Measurements from ENCODE around the gene HOXC6.

DNA sequence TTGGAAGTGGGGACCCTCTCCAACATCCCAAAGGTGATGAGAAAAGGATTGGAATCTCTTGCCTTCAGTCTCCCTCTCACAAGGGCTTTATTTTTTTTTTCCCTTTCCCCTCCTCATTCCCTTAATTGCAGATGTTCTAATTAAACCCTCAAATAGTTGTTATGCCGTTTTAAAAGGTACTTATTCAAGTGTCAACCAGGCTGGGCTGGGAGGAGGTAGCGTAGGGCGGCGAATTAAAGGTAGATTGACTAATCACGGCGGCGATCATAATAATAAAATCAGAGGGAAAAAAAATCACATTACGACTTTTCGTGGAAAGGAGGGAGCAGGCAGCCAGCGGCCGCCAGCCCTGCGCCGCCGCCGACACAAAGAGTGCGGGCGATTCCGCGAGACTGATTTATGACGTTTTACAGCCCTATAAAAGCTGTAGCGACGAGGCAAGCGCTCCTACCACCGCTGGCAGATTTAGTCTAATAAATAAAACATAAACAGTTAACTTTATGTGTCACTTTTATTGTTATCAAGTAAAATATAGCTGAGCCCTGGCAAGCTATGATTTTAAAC lies 23.7 kb downstream of the HOXC6 start:
- TF ChIP-seq, protein P1, sequence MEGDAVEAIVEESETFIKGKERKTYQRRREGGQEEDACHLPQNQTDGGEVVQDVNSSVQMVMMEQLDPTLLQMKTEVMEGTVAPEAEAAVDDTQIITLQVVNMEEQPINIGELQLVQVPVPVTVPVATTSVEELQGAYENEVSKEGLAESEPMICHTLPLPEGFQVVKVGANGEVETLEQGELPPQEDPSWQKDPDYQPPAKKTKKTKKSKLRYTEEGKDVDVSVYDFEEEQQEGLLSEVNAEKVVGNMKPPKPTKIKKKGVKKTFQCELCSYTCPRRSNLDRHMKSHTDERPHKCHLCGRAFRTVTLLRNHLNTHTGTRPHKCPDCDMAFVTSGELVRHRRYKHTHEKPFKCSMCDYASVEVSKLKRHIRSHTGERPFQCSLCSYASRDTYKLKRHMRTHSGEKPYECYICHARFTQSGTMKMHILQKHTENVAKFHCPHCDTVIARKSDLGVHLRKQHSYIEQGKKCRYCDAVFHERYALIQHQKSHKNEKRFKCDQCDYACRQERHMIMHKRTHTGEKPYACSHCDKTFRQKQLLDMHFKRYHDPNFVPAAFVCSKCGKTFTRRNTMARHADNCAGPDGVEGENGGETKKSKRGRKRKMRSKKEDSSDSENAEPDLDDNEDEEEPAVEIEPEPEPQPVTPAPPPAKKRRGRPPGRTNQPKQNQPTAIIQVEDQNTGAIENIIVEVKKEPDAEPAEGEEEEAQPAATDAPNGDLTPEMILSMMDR (IDR thresholded peaks at IDR 0.05), result no peak
- TF ChIP-seq EZH2phosphoT487 (IDR thresholded peaks at IDR 0.05) (peak; percentile 90), EZH2 (IDR thresholded peaks at IDR 0.05) (peak; percentile 99)
